ENCODE measurements around the gene KRTAP19-8. TPM values are rescaled to one million over a fixed set of nuclear protein-coding genes. Genes with fewer than 3 reads are reported as not detected.
A peak's percentile ranks its signal among the peaks of the same experiment; 100 is the strongest.

Gene KRTAP19-8
- total and polyA plus RNA-seq, 11 donors = not detected

DNA sequence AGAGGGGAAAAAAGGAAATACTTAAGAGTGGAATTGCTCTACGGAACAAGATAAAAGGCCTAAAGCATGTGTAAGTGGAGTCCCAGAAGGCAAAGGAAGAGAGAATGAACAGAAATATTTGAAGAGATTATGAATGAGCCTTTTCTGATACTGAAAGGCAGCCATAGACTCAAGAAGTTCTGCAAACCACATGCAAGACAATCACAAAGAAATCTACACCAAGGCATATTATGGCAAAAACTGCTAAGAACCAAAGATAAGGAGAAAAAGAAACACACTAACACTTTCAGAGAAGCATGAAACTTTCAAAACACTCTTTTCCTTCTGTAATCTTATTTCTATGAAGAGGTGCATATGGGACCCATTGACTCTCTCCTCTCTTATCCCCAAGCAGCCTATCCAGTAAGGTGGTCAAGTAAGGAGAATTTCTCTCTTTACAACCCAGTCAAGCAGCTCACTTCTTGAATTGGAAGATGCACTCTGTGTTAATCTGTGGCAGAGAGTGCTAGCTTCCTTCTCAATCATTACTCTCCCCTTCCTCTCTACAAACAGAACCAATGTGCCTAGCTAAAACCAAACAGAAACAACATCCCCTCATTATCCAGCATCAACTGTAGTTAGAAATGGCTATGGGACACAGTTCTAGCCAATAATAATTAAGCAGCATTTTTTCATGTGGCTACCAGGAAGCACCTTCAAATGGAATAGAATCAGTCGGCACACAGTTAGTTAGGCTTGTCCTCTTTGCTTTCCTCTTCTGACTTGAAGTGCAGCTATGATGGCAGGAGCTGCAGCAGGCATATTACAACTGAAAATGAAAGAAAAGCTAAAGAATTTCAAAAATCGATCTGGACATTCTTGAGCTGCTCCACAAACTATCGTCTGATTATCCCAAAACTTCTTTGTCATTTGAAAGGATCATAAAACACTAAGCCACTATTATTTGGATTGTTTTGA is 25.9 kb downstream of the KRTAP19-8 start:
- ATAC-seq (no peak), DNase-seq (no peak)
- H3K27me3 ChIP-seq = no peaks in the 10 kb centered on the region
- H3K4me3 ChIP-seq = no peak overlapping the region
- intact Hi-C loops (cut with DNase I) = loop anchor here in 1 of 10 donors (10.0 kb wide), 1 partner anchor 62 kb away; no protein-coding TSS in a partner anchor
- peaks cover 0 to 2% (median 0%) of the 10 kb centered on the region in 12 donors for H3K9me3 ChIP-seq
- no peaks in the 10 kb centered on the region for H3K4me1 ChIP-seq
- no peak overlapping the region for H3K27ac ChIP-seq
- H3K36me3 ChIP-seq = no peaks in the 10 kb centered on the region
- TF ChIP-seq CTCF (IDR thresholded peaks at IDR 0.05) = no peak
- no peak for TF ChIP-seq POLR2A (IDR thresholded peaks at IDR 0.05)
- 75 to 79% (median 79%) methylated on average over 4 of the region's 4 CpGs for WGBS, 4 donors

DNA sequence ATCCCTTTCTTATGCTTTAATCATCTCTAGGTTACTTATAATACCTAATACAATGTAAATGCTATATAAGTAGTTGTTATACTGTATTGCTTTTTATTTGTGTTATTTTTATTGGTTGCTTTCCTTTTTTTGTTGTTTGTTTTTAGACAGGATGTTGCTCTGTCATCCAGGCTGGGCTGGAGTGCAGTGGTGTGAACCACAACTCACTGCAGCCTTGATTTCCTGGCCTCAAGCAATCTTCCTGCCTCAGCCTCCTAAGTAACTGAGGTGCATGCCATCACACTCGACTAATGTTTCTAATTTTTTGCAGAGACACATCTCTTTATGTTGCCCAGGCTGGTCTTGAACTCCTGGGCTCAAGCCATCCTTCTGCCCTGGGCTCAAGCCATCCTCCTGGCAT is 26.9 kb downstream of the KRTAP19-8 start:
- 44 to 70% (median 64%) methylated on average over 1 of the region's 1 CpG for WGBS, 4 donors
- Histone ChIP-seq H3K4me3 (no peak overlapping the region), H3K27ac (no peak overlapping the region), H3K9me3 (no peaks in the 10 kb centered on the region), H3K4me1 (no peaks in the 10 kb centered on the region), H3K27me3 (no peaks in the 10 kb centered on the region), H3K36me3 (no peaks in the 10 kb centered on the region)
- DNase-seq (no peak), ATAC-seq (no peak)
- intact Hi-C loops (cut with DNase I) = loop anchor here in 1 of 10 donors (10.0 kb wide), 1 partner anchor 63 kb away; no protein-coding TSS in a partner anchor
- TF ChIP-seq POLR2A (IDR thresholded peaks at IDR 0.05) (no peak), CTCF (IDR thresholded peaks at IDR 0.05) (no peak)

GRCh38 chr21:31008355-31008754 is 29.9 kb downstream of the KRTAP19-8 start:
- WGBS, 4 donors = 91 to 100% (median 96%) methylated on average over 1 of the region's 1 CpG
- intact Hi-C loops (cut with DNase I) = no loop called here
- Histone ChIP-seq H3K4me3 (no peak overlapping the region), H3K27me3 (no peaks in the 10 kb centered on the region), H3K27ac (no peak overlapping the region), H3K36me3 (no peaks in the 10 kb centered on the region), H3K4me1 (no peaks in the 10 kb centered on the region), H3K9me3 (no peaks in the 10 kb centered on the region)
- TF ChIP-seq CTCF (IDR thresholded peaks at IDR 0.05) (no peak), POLR2A (IDR thresholded peaks at IDR 0.05) (no peak)
- ATAC-seq (no peak), DNase-seq (no peak)

GRCh38 chr21:31005019-31005418 is 33.3 kb downstream of the KRTAP19-8 start:
- no peak overlapping the region for H3K27ac ChIP-seq
- intact Hi-C loops (cut with DNase I) = no loop called here
- no peak overlapping the region for H3K4me3 ChIP-seq
- DNase-seq (no peak), ATAC-seq (peak in 2 of 4 donors; percentile 36 to 67)
- WGBS, 4 donors = 45 to 64% (median 51%) methylated on average over 5 of the region's 5 CpGs
- H3K27me3 ChIP-seq = peaks cover 0 to 5% (median 0%) of the 10 kb centered on the region in 9 donors
- TF ChIP-seq POLR2A (IDR thresholded peaks at IDR 0.05) (no peak), CTCF (IDR thresholded peaks at IDR 0.05) (no peak)
- no peaks in the 10 kb centered on the region for H3K4me1 ChIP-seq
- no peaks in the 10 kb centered on the region for H3K9me3 ChIP-seq
- no peaks in the 10 kb centered on the region for H3K36me3 ChIP-seq

Measured in heart left ventricle (tissue), 16 donors.